GM12878 (cell line): ENCODE measurements around the gene CYP1A1. TPM values are rescaled to one million over a fixed set of nuclear protein-coding genes. Genes with fewer than 3 reads are reported as not detected.

ENCODE experiments used
- ATAC-seq: fragments of 200-7000 bp; cut with Tn5 transposase; 3 replicates; pipeline ENCODE4 v1.9.1; 2020; ENCODE audit warnings: mild to moderate bottlenecking, moderate library complexity
- BruUV-seq: library from RNA; stranded (reverse); fragments of 400-500 nt; replicated peaks from 2 replicates; lab custom pipeline; 2021; lab: Mats Ljungman, UMichigan
- CTCF ChIA-PET: fragments of 300-600 bp; sonication (Branson Sonifier 250); formaldehyde crosslinking; extraction: SDS; loops from one replicate; lab custom pipeline; 2021; ENCODE audit warnings: inconsistent platforms; lab: Yijun Ruan, JAX
- POLR2A ChIA-PET: fragments of 350-600 bp; formaldehyde crosslinking; extraction: SDS; loops from one replicate; lab custom pipeline; 2021; ENCODE audit warnings: inconsistent platforms; lab: Charles Lee
- RAD21 ChIA-PET: fragments of 300-600 bp; sonication (Branson Sonifier 250); formaldehyde crosslinking; loops from one replicate; lab custom pipeline; 2023; ENCODE audit warnings: antibody characterized with exemption; ENCODE audit not compliant: unreplicated experiment; lab: Charles Lee
- SMC1A ChIA-PET: fragments of 300-600 bp; sonication (Branson Sonifier 250); formaldehyde crosslinking; loops from one replicate; lab custom pipeline; 2023; ENCODE audit not compliant: unreplicated experiment, uncharacterized antibody; lab: Charles Lee
- DNase-seq: peaks from one replicate; pipeline ENCODE4 v3.0.0-alpha.2; 2011; ENCODE audit warnings: low read depth, low spot score
- FAIRE-seq: peaks from 3 replicates; lab custom pipeline; 2011; peaks lifted over from hg19 to GRCh38; lab: Jason Lieb, UNC
- H2AFZ ChIP-seq: 2 replicates; pipeline ENCODE4 v1.6.0; 2011; ENCODE audit warnings: low read depth, low read length, control low read depth; ENCODE audit not compliant: control insufficient read depth
- H3K27ac ChIP-seq: 2 replicates; pipeline ENCODE4 v1.5.1; 2011; ENCODE audit warnings: control low read depth; ENCODE audit not compliant: control insufficient read depth, insufficient read depth
- H3K27me3 ChIP-seq, 2 experiments: replicated peaks in 1 of 2; 2 replicates each; pipeline versions ENCODE4 v1.6.0 to v1.6.1; 2011; ENCODE audit warnings: low read length in 1 of 2; ENCODE audit not compliant: control insufficient read depth in 2 of 2, insufficient read depth in 2 of 2
- H3K36me3 ChIP-seq, 2 experiments: 2 replicates each; pipeline ENCODE4 v1.5.1; 2011; ENCODE audit warnings: low read length in 1 of 2; ENCODE audit not compliant: control insufficient read depth in 2 of 2, insufficient read depth in 2 of 2
- H3K4me1 ChIP-seq: 2 replicates; pipeline ENCODE4 v1.6.1; 2011; ENCODE audit warnings: mild to moderate bottlenecking, low read length, moderate library complexity, mixed read lengths; ENCODE audit not compliant: control insufficient read depth, insufficient read depth
- H3K4me2 ChIP-seq: 2 replicates; pipeline ENCODE4 v1.6.0; 2011; ENCODE audit warnings: control low read depth; ENCODE audit not compliant: control insufficient read depth, insufficient read depth
- H3K4me3 ChIP-seq: fragments of 200-600 bp; sonication (generic); 2 replicates; pipeline ENCODE4 v1.5.1; 2016
- H3K79me2 ChIP-seq: 2 replicates; pipeline ENCODE4 v1.6.0; 2011; ENCODE audit warnings: low read length; ENCODE audit not compliant: control insufficient read depth, insufficient read depth
- H3K9ac ChIP-seq: 2 replicates; pipeline ENCODE4 v1.8.0; 2011; ENCODE audit warnings: low read length, control low read depth, mixed read lengths; ENCODE audit not compliant: control insufficient read depth, insufficient read depth
- H3K9me3 ChIP-seq: replicated peaks from 3 replicates; pipeline ENCODE4 v1.5.1; 2011; ENCODE audit warnings: mild to moderate bottlenecking, low read length; ENCODE audit not compliant: control insufficient read depth, insufficient read depth
- H4K20me1 ChIP-seq: 2 replicates; pipeline ENCODE4 v1.6.0; 2011; ENCODE audit not compliant: control insufficient read depth, insufficient read depth
- ASH2L ChIP-seq: fragments of 300-600, 200-600 bp; sonication (generic); IDR thresholded peaks from 2 replicates; pipeline ENCODE4 v1.6.1; 2017; ENCODE audit warnings: low read depth, mild to moderate bottlenecking, borderline replicate concordance
- ATF3 ChIP-seq: IDR thresholded peaks from 2 replicates; pipeline ENCODE4 v1.6.1; 2011; ENCODE audit warnings: low read depth, mild to moderate bottlenecking, low read length, moderate library complexity, borderline replicate concordance; ENCODE audit errors: extremely low read depth
- CUX1 ChIP-seq: IDR thresholded peaks from 2 replicates; pipeline ENCODE4 v1.6.1; 2012; ENCODE audit warnings: improper control_type of control experiment, low read depth, low read length; ENCODE audit not compliant: insufficient replicate concordance
- MYC ChIP-seq: IDR thresholded peaks from 2 replicates; pipeline ENCODE4 v1.6.1; 2011; ENCODE audit warnings: mild to moderate bottlenecking, low read length, moderate library complexity, inconsistent platforms; ENCODE audit not compliant: insufficient read depth, insufficient replicate concordance, insufficient read length, severe bottlenecking
- NFIC ChIP-seq: IDR thresholded peaks from 2 replicates; pipeline ENCODE4 v1.6.1; 2012; ENCODE audit warnings: low read depth, mild to moderate bottlenecking, inconsistent platforms, low read length, moderate library complexity
- RFX5 ChIP-seq: IDR thresholded peaks from 2 replicates; pipeline ENCODE4 v1.6.1; 2011; ENCODE audit warnings: low read depth, low read length, improper control_type of control experiment
- SIX5 ChIP-seq: IDR thresholded peaks from 2 replicates; pipeline ENCODE4 v1.6.1; 2011; ENCODE audit warnings: mild to moderate bottlenecking, low read depth, low read length, moderate library complexity; ENCODE audit not compliant: severe bottlenecking
- SKIL ChIP-seq: fragments of 450-650 bp; IDR thresholded peaks from 2 replicates; pipeline ENCODE4 v1.6.1; 2017; ENCODE audit warnings: mild to moderate bottlenecking, low read depth, inconsistent platforms; ENCODE audit not compliant: poor library complexity, severe bottlenecking
- STAT3 ChIP-seq: IDR thresholded peaks from 2 replicates; pipeline ENCODE4 v1.6.1; 2011; ENCODE audit warnings: low read depth, low read length, improper control_type of control experiment
- WGBS: methylation state at CpG from one replicate; pipeline ENCODE4 v1.1.6; 2016; ENCODE audit warnings: low lambda C conversion rate; ENCODE audit not compliant: insufficient replicate concordance, insufficient coverage; ENCODE audit errors: missing lambda C conversion rate; 5-methylcytosine and 5-hydroxymethylcytosine counted together
- in situ Hi-C: fragments of 300-500 bp; cut with MboI; formaldehyde crosslinking; loops from 9 replicates; pipeline ENCODE4 v1.14.3; 2018; ENCODE audit warnings: mixed read lengths
- intact Hi-C: fragments of 100-400 bp; cut with micrococcal nuclease; formaldehyde crosslinking; loops from one replicate; pipeline ENCODE4 v1.14.2; 2022; ENCODE audit not compliant: unreplicated experiment
- polyA plus RNA-seq, 11 experiments: library from polyadenylated mRNA; depleted of rRNA in 4 of 11; unstranded in 6 of 11; stranded (reverse) in 5 of 11; fragments of >200 nt; fragmentation: Nextera tagmentation in 4 of 11; fragmentation: Illumina TruSeq in 1 of 11; extraction: Ambion mirVana in 4 of 11; extraction: Trizol in 1 of 11; gene quantifications; 1 replicate in 1 of 11; 2 replicates in 10 of 11; pipeline versions ENCODE4 v1.2.1 to v1.2.3, GENCODE V29; 2011 to 2016; ENCODE audit warnings: inconsistent platforms in 2 of 11, missing spikeins in 2 of 11, low read depth in 1 of 11
- total RNA-seq, 4 experiments: library from RNA; depleted of rRNA in 3 of 4; stranded (reverse); fragments of >200 nt in 3 of 4; fragmentation: Illumina TruSeq in 1 of 4; extraction: Trizol in 1 of 4; gene quantifications; 2 replicates each; pipeline versions ENCODE4 v1.2.1 to v1.2.3, GENCODE V29; 2013 to 2021

CYP1A1 gene
- total and polyA plus RNA-seq, 10 of the 15 experiments (the other 5 are each of a cell fraction or from before 2014, with no cell fraction given) = 0.04 to 0.71 (median 0.07) TPM; not detected in 4

- RAD21 ChIA-PET = interaction anchor here (0.9 to 1.4 kb wide), 2 partner anchors 8 to 128 kb away, joined by 3 to 4 read pairs; no protein-coding TSS in a partner anchor
- FAIRE-seq = no peak
- no peaks in the 10 kb centered on the region for H3K36me3 ChIP-seq
- no TSS peak for BruUV-seq
- no peak overlapping the region for H3K4me2 ChIP-seq
- in situ Hi-C loops = no loop called here
- H3K4me3 ChIP-seq = no peak overlapping the region
- TF ChIP-seq ASH2L (no peak), NFIC (no peak), CUX1 (no peak), RFX5 (no peak), SIX5 (no peak), ATF3 (no peak), SKIL (no peak), STAT3 (no peak), MYC (no peak)
- H3K9me3 ChIP-seq = no peaks in the 10 kb centered on the region
- H2AFZ ChIP-seq = no peak overlapping the region
- POLR2A ChIA-PET = no interaction called here
- ATAC-seq = no peak; the same call in 2 of the 3 replicates
- DNase-seq = no peak
- no peak overlapping the region for H3K9ac ChIP-seq
- CTCF ChIA-PET = interaction anchor here (0.8 to 11.8 kb wide), 5 partner anchors 31 to 188 kb away, joined by 3 to 380 read pairs (median 4); no protein-coding TSS in a partner anchor
- 0 out of 2 replicates have a peak, but pooled peaks cover 3% of the 10 kb centered on the region for H3K4me1 ChIP-seq
- WGBS = 21% methylated on average over 6 of the region's 6 CpGs
- H3K27me3 ChIP-seq = no peaks in the 10 kb centered on the region
- SMC1A ChIA-PET = no interaction called here
- intact Hi-C loops = no loop called here
- no peaks in the 10 kb centered on the region for H4K20me1 ChIP-seq
- H3K27ac ChIP-seq = no peak overlapping the region
- H3K79me2 ChIP-seq = no peaks in the 10 kb centered on the region
Measured at GRCh38 chr15:74762791-74763150, 37.4 kb upstream of the CYP1A1 start.
